CD4-positive, alpha-beta T cell treated with Interleukin-10 for 1 hour (primary cell): ENCODE results near the gene MAK.
A peak's percentile ranks its signal among the peaks of the same experiment; 100 is the strongest.
"Not testable (repeated sequence)": the region's sequence is repeated elsewhere in the genome, so short reads cannot be mapped to it uniquely, and the experiment has no call there.

ENCODE experiments used
- DNase-seq: peaks from one replicate; pipeline ENCODE4 v3.0.0-alpha.2; 2020

Gene MAK

GRCh38 chr6:10837995-10838793 lies at the start of gene MAK:
Gene MAK, minus strand, starts transcription at chr6:10838539. Its CDS starts 7,891 bp downstream, at chr6:10830648.
- peak; percentile 93 for DNase-seq

GRCh38 chr6:10886691-10887502 lies 48.6 kb upstream of the MAK start, which contains the start of gene SYCP2L:
Gene SYCP2L, plus strand, starts transcription at chr6:10887052. Its CDS starts 75 bp downstream, at chr6:10887127.
- DNase-seq: no peak

DNA sequence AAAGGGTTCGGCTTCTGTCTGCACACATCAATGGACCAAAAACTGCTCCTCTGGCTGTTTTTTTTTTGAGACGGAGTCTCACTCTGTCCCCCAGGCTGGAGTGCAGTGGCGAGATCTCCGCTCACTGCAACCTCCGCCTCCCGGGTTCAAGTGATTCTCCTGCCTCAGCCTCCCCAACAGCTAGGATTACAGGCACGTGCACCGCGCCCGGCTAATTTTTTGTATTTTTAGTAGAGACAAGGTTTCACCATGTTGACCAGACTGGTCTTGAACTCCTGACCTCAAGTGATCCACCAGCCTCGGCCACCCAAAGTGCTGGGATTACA lies 48.0 kb upstream of the MAK start:
- DNase-seq: not testable (repeated sequence)

GRCh38 chr6:10884245-10884972 lies 46.1 kb upstream of the MAK start:
- DNase-seq: no peak

GRCh38 chr6:10883312-10884244 lies 45.2 kb upstream of the MAK start:
- no peak for DNase-seq

DNA sequence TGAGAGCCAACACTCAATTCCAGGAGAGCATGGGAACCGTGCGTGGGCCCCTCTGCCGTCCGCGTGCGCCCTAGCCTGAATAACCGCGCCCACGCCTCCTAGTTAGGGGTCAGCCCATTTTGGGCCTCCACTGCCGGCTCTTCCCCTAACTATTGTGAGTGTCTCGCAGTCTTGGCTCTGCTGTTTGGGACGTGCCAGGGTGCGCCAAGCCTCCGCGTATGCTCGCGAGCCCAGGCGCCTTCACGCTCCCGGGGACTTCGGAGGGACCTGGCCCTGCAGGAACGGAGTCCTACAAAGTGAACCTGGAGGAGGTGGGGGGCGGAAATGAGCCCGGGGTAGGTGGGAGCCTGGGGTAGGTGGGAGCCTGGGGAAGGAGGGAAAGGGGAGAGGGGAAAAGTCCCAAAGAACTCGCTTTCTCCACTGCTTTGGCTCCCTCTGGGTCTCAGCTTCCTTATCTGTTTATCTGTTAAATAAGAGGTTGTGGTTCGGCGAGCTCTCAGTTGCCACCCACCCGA lies 44.4 kb upstream of the MAK start:
- no peak for DNase-seq

DNA sequence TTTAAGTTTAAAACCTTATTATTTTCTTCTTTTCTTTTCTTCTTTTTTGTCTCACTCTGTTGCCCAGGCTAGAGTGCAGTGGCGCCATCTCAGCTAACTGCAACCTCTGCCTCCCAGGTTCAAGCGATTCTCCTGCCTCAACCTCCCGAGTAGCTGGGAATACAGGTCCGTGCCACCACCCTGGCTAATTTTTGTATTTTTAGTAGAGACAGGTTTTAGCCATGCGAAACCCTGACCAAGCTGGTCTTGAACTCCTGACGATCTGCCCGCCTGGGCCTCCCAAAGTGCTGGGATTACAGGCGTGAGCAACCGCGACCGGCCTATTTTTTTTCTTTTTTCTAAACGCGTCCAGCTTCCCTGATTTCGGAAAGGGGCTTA lies 43.9 kb upstream of the MAK start:
- DNase-seq: not testable (repeated sequence)

GRCh38 chr6:10880366-10880765 lies 42.0 kb upstream of the MAK start:
- no peak for DNase-seq

GRCh38 chr6:10877871-10878270 lies 39.5 kb upstream of the MAK start:
- no peak for DNase-seq

GRCh38 chr6:10877012-10877411 lies 38.7 kb upstream of the MAK start:
- DNase-seq: no peak

DNA sequence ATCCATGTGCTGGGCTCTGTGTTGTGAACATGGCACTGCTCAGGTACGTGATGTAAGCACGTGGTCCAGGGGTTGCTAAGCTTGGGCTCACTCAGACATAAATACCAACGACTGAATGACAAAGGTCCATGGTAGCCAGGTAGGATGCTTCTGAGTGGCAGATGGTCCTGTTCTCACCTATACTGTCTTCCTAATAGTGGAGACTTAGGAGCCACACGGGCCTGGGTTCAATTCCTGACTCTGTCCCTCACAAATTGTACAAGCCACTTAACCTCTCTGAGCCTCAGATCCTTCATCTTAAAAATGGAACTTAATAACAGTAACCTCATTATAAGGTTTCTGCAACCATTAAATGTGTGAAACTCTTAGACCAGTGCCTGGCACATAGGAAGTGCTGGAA lies 36.7 kb upstream of the MAK start:
- DNase-seq: no peak

- DNase-seq: no peak
Observed at GRCh38 chr6:10874207-10874606, 35.9 kb upstream of the MAK start.

DNA sequence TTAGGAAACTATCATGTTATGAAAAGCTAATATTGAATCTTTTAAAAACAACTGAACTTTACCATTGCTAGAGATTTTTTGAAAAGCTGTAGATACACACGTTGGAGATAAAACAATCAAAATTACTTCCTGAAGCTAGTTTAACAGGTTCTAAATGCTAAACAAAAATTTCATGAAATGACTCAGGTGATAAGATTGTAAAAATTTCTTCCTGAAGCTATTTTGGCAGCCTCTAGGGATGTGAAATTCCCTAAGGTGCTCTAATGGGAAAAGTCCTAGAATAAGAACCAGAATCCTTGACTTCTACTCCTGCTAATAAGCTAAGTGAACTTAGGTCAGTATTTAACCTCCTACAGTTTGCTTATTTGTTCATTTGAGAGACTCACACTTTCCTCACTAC lies 35.0 kb upstream of the MAK start:
- DNase-seq: no peak

DNA sequence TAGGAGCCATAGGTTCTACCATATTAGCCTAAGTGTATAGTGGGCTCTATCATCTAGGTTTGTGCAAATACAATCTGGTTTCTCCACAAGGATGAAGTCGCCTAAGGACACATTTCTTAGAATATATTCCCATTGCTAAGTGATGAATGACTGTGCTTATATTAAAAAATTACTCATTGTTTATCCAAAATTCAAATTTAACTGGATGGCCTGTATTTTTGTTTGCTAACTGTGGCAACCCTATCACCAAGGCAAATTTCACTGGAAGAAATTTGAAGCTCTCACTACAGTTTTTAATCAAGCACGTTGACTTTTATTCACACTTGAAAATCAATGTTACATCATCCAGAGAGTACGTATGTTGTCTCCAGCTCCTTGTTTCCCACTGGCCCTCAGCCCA lies 29.6 kb upstream of the MAK start:
- DNase-seq: no peak

DNA sequence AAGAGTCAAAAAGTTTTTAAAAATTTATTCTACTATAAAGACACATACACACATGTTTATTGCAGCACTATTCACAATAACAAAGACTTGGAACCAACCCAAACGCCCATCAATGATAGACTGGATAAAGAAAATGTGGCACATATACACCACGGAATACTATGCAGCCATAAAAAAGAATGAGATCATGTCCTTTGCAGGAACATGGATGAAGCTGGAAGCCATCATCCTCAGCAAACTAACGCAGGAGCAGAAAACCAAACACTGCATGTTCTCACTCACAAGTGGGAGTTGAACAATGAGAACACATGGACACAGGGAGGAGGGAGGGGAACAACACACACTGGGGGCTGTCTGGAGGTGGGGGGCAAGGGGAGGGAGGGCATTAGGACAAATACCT lies 28.4 kb upstream of the MAK start:
- not testable (repeated sequence) for DNase-seq

- not testable (repeated sequence) for DNase-seq
Observed at GRCh38 chr6:10863031-10863430, 24.7 kb upstream of the MAK start.

DNA sequence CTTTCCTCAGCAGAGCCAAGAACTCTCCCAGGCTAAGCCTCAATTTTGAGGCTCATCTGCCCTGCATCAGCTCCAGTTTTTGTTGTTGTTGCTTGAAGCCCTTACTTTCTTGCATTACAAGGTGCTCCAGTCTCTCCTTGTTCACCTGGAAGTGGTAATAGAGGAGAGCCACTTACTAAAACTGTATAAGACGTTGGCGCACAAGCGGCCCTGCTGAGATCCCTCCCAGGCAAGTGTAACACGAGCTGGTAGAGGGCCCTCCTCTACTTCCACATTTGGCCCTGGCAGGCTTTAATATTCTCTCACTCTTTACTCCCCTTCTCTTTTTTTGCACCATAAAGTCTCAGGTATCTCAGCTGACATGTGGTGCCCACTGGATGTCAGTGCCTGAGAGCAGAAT lies 24.0 kb upstream of the MAK start:
- no peak for DNase-seq

DNA sequence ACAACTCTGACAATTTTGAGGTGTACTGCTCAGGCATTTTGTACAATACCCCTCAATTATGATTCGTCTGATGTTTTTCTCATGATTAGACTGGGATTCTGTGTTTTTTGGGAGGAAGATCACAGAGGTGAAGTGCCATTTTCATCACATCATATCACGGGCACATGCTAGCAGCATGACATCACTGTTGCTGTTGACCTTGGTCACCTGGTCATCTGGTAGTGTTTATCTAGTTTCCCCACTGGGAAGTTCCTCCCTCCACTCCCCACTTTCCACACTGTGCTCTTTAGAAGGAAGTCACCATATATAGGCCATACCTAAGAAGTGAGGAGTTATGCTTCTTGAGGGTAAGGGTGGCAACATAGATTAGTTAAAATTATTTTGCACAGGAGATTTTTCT lies 22.7 kb upstream of the MAK start:
- no peak for DNase-seq

- DNase-seq: no peak
Observed at GRCh38 chr6:10857259-10857658, 18.9 kb upstream of the MAK start.

DNA sequence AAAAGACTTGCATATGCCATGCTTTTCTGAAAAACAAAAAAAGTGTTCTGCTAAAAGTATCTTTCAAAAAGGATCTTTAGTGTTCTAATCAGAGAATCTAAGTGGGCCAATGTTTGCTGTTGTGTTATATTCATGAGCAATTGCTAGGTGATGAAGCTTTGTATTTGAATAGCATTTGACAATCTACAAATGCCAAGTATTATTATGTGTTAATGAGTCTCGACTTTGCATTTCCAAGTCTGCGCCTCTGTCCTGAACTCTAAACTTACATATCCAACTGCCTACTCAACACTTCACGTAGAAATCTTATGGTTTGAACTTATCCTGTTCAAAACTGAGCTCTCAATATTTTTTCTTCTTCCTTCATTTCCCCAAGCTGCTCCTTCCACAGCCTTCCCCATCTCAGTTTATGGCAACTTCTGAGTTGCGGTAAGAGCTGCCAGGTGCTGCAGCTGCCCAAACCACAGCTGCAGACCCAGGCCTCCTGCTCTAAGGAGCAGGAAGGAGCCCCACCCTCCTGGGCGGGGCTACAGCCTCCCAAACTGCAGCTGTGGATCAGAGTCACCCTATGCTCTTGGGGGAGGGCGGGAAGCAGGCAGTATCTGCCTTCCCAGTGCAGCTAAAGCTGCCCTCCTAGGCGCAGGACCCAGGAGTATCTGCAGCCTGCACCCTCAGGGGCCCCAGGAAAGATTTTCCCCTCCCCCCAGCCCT lies 16.7 kb upstream of the MAK start:
- DNase-seq: no peak

- not testable (repeated sequence) for DNase-seq
Observed at GRCh38 chr6:10853849-10854300, 15.5 kb upstream of the MAK start.
